ENCODE measurements around the gene PUS3. TPM values are rescaled to one million over a fixed set of nuclear protein-coding genes. Genes with fewer than 3 reads are reported as not detected.

The PUS3 gene
- polyA plus RNA-seq, 3 donors: 2.0 to 5.3 (median 3.1) TPM

DNA sequence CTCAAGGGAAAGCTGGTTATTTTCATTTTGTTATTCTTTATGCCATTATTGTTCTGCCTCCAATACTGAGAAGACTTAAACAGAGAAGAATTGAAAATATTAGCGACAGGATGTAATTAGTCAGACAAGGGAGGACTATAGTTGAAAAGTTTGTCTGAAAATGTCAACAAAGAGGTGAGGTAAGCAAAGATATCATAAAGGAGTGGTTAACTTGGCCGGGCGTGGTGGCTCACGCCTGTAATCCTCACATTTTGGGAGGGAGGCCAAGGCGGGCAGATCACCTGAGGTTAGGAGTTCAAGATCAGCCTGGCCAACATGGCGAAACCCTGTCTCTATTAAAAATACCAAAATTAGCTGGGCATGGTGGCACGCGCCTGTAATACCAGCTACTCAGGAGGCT lies 19.6 kb downstream of the PUS3 start:
- Mint-ChIP-seq H3K4me1 (peaks cover 15% of the 10 kb centered on the region), H3K9me3 (peaks cover 0 to 7% (median 0%) of the 10 kb centered on the region in 7 donors), H3K4me3 (no peak overlapping the region), H3K27ac (no peak overlapping the region), H3K27me3 (ENCODE audit: low read depth in 3 of 3) (peaks cover 11 to 16% (median 13%) of the 10 kb centered on the region in 3 donors), H3K36me3 (no peaks in the 10 kb centered on the region)
- Histone ChIP-seq H4K20me1 (ENCODE audit: insufficient read depth, low read length) (no peaks in the 10 kb centered on the region), H3K4me1 (ENCODE audit: control insufficient read depth in 1 of 2, insufficient read depth in 2 of 2, low read length in 2 of 2) (peaks cover 14 to 21% of the 10 kb centered on the region in 2 donors), H3K9me3 (replicated peaks in 1 of 2; ENCODE audit: control insufficient read depth in 1 of 2, insufficient read depth in 1 of 2, low read length in 2 of 2) (no peaks in the 10 kb centered on the region), H3K27ac (ENCODE audit: low read depth in 1 of 2, low read length in 2 of 2) (no peak overlapping the region), H3K27me3 (ENCODE audit: control insufficient read depth in 2 of 2, insufficient read depth in 2 of 2, low read length in 2 of 2) (peaks cover 0 to 2% of the 10 kb centered on the region in 2 donors), H3K79me2 (ENCODE audit: insufficient read depth, low read length) (peaks cover 2% of the 10 kb centered on the region), H2AFZ (ENCODE audit: insufficient read depth, low read depth, low read length, poor library complexity, severe bottlenecking) (no peak overlapping the region), H3K4me3 (replicated peaks in 1 of 3; ENCODE audit: low read depth in 2 of 3, low read length in 3 of 3) (no peak overlapping the region), H3K4me2 (replicated peaks; ENCODE audit: extremely low read depth, low read length, poor library complexity, severe bottlenecking) (no peak overlapping the region), H3K36me3 (replicated peaks in 1 of 2; ENCODE audit: control insufficient read depth in 1 of 2, insufficient read depth in 2 of 2, low read length in 2 of 2) (no peaks in the 10 kb centered on the region), H3K9ac (ENCODE audit: insufficient read depth, low read length, poor library complexity, severe bottlenecking) (no peak overlapping the region)
- WGBS (ENCODE audit: insufficient coverage): 97% methylated on average over 6 of the region's 8 CpGs
- intact Hi-C loops (cut with micrococcal nuclease): loop anchor here in 1 of 2 donors (10.0 kb wide), 1 partner anchor 289 kb away; the partner anchor contains the start of gene STT3A
- TF ChIP-seq, protein P1, sequence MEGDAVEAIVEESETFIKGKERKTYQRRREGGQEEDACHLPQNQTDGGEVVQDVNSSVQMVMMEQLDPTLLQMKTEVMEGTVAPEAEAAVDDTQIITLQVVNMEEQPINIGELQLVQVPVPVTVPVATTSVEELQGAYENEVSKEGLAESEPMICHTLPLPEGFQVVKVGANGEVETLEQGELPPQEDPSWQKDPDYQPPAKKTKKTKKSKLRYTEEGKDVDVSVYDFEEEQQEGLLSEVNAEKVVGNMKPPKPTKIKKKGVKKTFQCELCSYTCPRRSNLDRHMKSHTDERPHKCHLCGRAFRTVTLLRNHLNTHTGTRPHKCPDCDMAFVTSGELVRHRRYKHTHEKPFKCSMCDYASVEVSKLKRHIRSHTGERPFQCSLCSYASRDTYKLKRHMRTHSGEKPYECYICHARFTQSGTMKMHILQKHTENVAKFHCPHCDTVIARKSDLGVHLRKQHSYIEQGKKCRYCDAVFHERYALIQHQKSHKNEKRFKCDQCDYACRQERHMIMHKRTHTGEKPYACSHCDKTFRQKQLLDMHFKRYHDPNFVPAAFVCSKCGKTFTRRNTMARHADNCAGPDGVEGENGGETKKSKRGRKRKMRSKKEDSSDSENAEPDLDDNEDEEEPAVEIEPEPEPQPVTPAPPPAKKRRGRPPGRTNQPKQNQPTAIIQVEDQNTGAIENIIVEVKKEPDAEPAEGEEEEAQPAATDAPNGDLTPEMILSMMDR (IDR thresholded peaks at IDR 0.05): no peak
- no peak for DNase-seq

DNA sequence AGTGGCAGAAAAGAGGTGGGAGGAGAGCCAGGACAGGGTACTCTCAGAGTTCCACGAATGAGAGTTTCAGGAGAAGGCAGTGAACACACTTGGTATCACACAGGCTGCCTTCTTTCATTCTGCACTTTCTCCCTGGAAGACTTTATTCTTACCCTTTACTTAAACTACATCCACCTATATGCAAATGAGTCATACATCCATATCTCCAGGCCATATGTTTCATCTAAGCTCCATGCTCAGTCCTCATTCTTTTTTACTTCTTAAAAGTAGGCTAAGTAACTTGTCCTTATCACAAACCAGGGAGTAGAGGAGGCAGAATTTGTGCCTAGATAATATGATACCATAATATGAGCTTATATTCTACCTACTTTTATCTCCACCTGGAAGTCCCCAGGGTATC lies 21.7 kb downstream of the PUS3 start:
- intact Hi-C loops (cut with micrococcal nuclease): loop anchor here in 1 of 2 donors (10.0 kb wide), 1 partner anchor 286 kb away; the partner anchor contains the start of gene STT3A
- 78% methylated on average over 1 of the region's 1 CpG for WGBS (ENCODE audit: insufficient coverage)
- TF ChIP-seq, protein P1 (IDR thresholded peaks at IDR 0.05): no peak

More for the DNA sequence above, 21.7 kb downstream of the PUS3 start:
- no peaks in the 10 kb centered on the region for H4K20me1 ChIP-seq (ENCODE audit: insufficient read depth, low read length)
- Mint-ChIP-seq H3K9me3 (no peaks in the 10 kb centered on the region), H3K4me3 (no peak overlapping the region), H3K27ac (no peak overlapping the region), H3K27me3 (ENCODE audit: low read depth in 3 of 3) (peaks cover 10 to 17% (median 12%) of the 10 kb centered on the region in 3 donors), H3K36me3 (no peaks in the 10 kb centered on the region), H3K4me1 (peaks cover 2% of the 10 kb centered on the region)
- H3K27me3 ChIP-seq (ENCODE audit: control insufficient read depth in 2 of 2, insufficient read depth in 2 of 2, low read length in 2 of 2): peaks cover 0 to 2% of the 10 kb centered on the region in 2 donors
- no peaks in the 10 kb centered on the region for H3K36me3 ChIP-seq (replicated peaks in 1 of 2; ENCODE audit: control insufficient read depth in 1 of 2, insufficient read depth in 2 of 2, low read length in 2 of 2)
- H3K27ac ChIP-seq (ENCODE audit: low read depth in 1 of 2, low read length in 2 of 2): no peak overlapping the region
- H3K4me2 ChIP-seq (replicated peaks; ENCODE audit: extremely low read depth, low read length, poor library complexity, severe bottlenecking): no peak overlapping the region
- DNase-seq: no peak
- H2AFZ ChIP-seq (ENCODE audit: insufficient read depth, low read depth, low read length, poor library complexity, severe bottlenecking): no peak overlapping the region
- peaks cover 2 to 3% of the 10 kb centered on the region in 2 donors for H3K4me1 ChIP-seq (ENCODE audit: control insufficient read depth in 1 of 2, insufficient read depth in 2 of 2, low read length in 2 of 2)
- H3K4me3 ChIP-seq (replicated peaks in 1 of 3; ENCODE audit: low read depth in 2 of 3, low read length in 3 of 3): no peak overlapping the region
- no peaks in the 10 kb centered on the region for H3K9me3 ChIP-seq (replicated peaks in 1 of 2; ENCODE audit: control insufficient read depth in 1 of 2, insufficient read depth in 1 of 2, low read length in 2 of 2)
- no peak overlapping the region for H3K9ac ChIP-seq (ENCODE audit: insufficient read depth, low read length, poor library complexity, severe bottlenecking)
- H3K79me2 ChIP-seq (ENCODE audit: insufficient read depth, low read length): no peaks in the 10 kb centered on the region

Data from CD14-positive monocyte (primary cell).